Mammary epithelial cell (primary cell): ENCODE results near the gene DNM1L.
"Not testable (repeated sequence)": the region's sequence is repeated elsewhere in the genome, so short reads cannot be mapped to it uniquely, and the experiment has no call there.

ENCODE experiments used
- CTCF ChIP-seq, 2 donors: IDR thresholded peaks in 1 of 2; conservative IDR thresholded peaks in 1 of 2; 2 replicates each; pipeline ENCODE4 v1.5.1; 2011 to 2012; ENCODE audit warnings: inconsistent platforms in 2 of 2, low read length in 2 of 2, mild to moderate bottlenecking in 2 of 2, control low read depth in 1 of 2, low read depth in 1 of 2; ENCODE audit not compliant: insufficient read depth in 1 of 2; ENCODE audit errors: extremely low read depth in 1 of 2
- EZH2 ChIP-seq: IDR thresholded peaks from 2 replicates; pipeline ENCODE4 v1.6.1; 2012; ENCODE audit warnings: low read length, inconsistent platforms, borderline replicate concordance

- TF ChIP-seq CTCF (conservative IDR thresholded peaks at IDR 0.05 in 1 of 2, IDR thresholded peaks at IDR 0.05 in 1 of 2; ENCODE audit: extremely low read depth in 1 of 2, insufficient read depth in 1 of 2, low read depth in 1 of 2, low read length in 2 of 2); EZH2: not testable (repeated sequence)
Measured at GRCh38 chr12:32699437-32699836, 20.3 kb downstream of the DNM1L start.
